AG09309 (cell line): ENCODE measurements around the gene BCKDHB.

Source experiments
- DNase-seq: peaks from one replicate; pipeline ENCODE4 v3.0.0-alpha.2; 2010; ENCODE audit warnings: low read depth
- H3K4me3 ChIP-seq: 2 replicates; pipeline ENCODE4 v1.5.1; 2011; ENCODE audit warnings: mild to moderate bottlenecking, low read depth, low read length, moderate library complexity; ENCODE audit not compliant: control insufficient read depth
- CTCF ChIP-seq: IDR thresholded peaks from 2 replicates; pipeline ENCODE4 v1.5.1; 2011; ENCODE audit warnings: mild to moderate bottlenecking, low read depth, low read length, inconsistent platforms; ENCODE audit not compliant: insufficient read depth, control insufficient read depth; ENCODE audit errors: missing control alignments

BCKDHB gene

GRCh38 chr6:80357081-80357480 is 250.6 kb downstream of the BCKDHB start:
- H3K4me3 ChIP-seq, result no peak overlapping the region
- no peak for DNase-seq
- TF ChIP-seq CTCF, result no peak

GRCh38 chr6:80357674-80358073 is 251.2 kb downstream of the BCKDHB start:
- no peak for DNase-seq
- no peak overlapping the region for H3K4me3 ChIP-seq
- no peak for TF ChIP-seq CTCF

GRCh38 chr6:80363501-80364122 is 257.1 kb downstream of the BCKDHB start:
- TF ChIP-seq CTCF, result no peak
- DNase-seq, result peak; percentile 7
- no peak overlapping the region for H3K4me3 ChIP-seq

- H3K4me3 ChIP-seq, result no peak overlapping the region
- no peak for TF ChIP-seq CTCF
- DNase-seq, result no peak
Measured at GRCh38 chr6:80364149-80364548, 257.7 kb downstream of the BCKDHB start.

- TF ChIP-seq CTCF, result no peak
- DNase-seq, result no peak
- no peak overlapping the region for H3K4me3 ChIP-seq
Measured at GRCh38 chr6:80366051-80366450, 259.6 kb downstream of the BCKDHB start.

- DNase-seq, result no peak
- H3K4me3 ChIP-seq, result no peak overlapping the region
- no peak for TF ChIP-seq CTCF
Measured at GRCh38 chr6:80366714-80367113, 260.2 kb downstream of the BCKDHB start.

GRCh38 chr6:80376411-80376810 is 269.9 kb downstream of the BCKDHB start:
- H3K4me3 ChIP-seq, result no peak overlapping the region
- no peak for TF ChIP-seq CTCF

More at GRCh38 chr6:80376411-80376810, 269.9 kb downstream of the BCKDHB start:
- no peak for DNase-seq
